Left ventricle myocardium inferior (tissue), 1 donor: ENCODE results near the gene SLC38A2. TPM values are rescaled to one million over a fixed set of nuclear protein-coding genes. Genes with fewer than 3 reads are reported as not detected.

Source experiments
- DNase-seq: peaks from one replicate; pipeline ENCODE4 v3.0.0-alpha.2; 2020
- H3K27ac ChIP-seq: fragments of 200-600 bp; replicated peaks from 2 replicates; pipeline ENCODE4 v1.8.0; 2021
- H3K27me3 ChIP-seq: fragments of 200-600 bp; 2 replicates; pipeline ENCODE4 v1.8.0; 2021; ENCODE audit warnings: low read depth
- H3K36me3 ChIP-seq: fragments of 200-600 bp; 2 replicates; pipeline ENCODE4 v1.8.0; 2021
- H3K4me1 ChIP-seq: fragments of 200-600 bp; 2 replicates; pipeline ENCODE4 v1.8.0; 2021
- H3K4me3 ChIP-seq: fragments of 200-600 bp; 2 replicates; pipeline ENCODE4 v1.8.0; 2021; ENCODE audit warnings: mild to moderate bottlenecking, moderate library complexity
- H3K9me3 ChIP-seq: fragments of 200-600 bp; replicated peaks from 2 replicates; pipeline ENCODE4 v1.8.0; 2021
- CTCF ChIP-seq: fragments of 200-600 bp; IDR thresholded peaks from 2 replicates; pipeline ENCODE4 v1.8.0; 2021; ENCODE audit warnings: antibody characterized with exemption, mild to moderate bottlenecking, borderline replicate concordance
- intact Hi-C: fragments of 100-400 bp; cut with micrococcal nuclease; formaldehyde crosslinking; loops from one replicate; pipeline ENCODE4 v1.11.0; 2022
- long read RNA-seq: library from polyadenylated mRNA; unstranded; transcript quantifications from one replicate; pipeline ENCODE4 v2.0.0, GENCODE V29; 2021
- total RNA-seq: library from RNA; stranded (reverse); fragmentation: NEBNext Ultra II Directional; extraction: Animal tissue kit (Norgen Biotek cat#: 25700); gene quantifications from one replicate; pipeline ENCODE4 v1.2.1, GENCODE V29; 2021
- donor health status: DM: no; HTN: yes; CAD: no; lungs with severe emphysema.

SLC38A2 gene
- total RNA-seq: 129 TPM
- long read RNA-seq, full-length matches to known transcripts: 85 of 103 reads
- long read RNA-seq, partial matches to known transcripts: 14 of 103 reads
- long read RNA-seq, other reads (novel, unspliced or antisense): 4 of 103 reads

- H3K27ac ChIP-seq: peak within 1 kb of the TSS; percentile 98
- H3K9me3 ChIP-seq: no peaks in the 10 kb centered on the region
- TF ChIP-seq CTCF: no peak
- peak within 1 kb of the TSS; percentile 94 for H3K4me3 ChIP-seq
- peaks cover 57% of the 10 kb centered on the region for H3K4me1 ChIP-seq
- peak; percentile 99 for DNase-seq
- peaks cover 34% of the 10 kb centered on the region for H3K36me3 ChIP-seq
- no peaks in the 10 kb centered on the region for H3K27me3 ChIP-seq
- intact Hi-C loops: no loop called here
Observed at GRCh38 chr12:46372544-46373300, at the start of gene SLC38A2. TSS of gene SLC38A2 (minus strand) at chr12:46372773. CDS start at chr12:46371293, 1,480 bp downstream.

- no peaks in the 10 kb centered on the region for H3K36me3 ChIP-seq
- no peaks in the 10 kb centered on the region for H3K9me3 ChIP-seq
- intact Hi-C loops: no loop called here
- no peaks in the 10 kb centered on the region for H3K27me3 ChIP-seq
- H3K27ac ChIP-seq: no peak overlapping the region
- no peak overlapping the region for H3K4me3 ChIP-seq
- no peak for TF ChIP-seq CTCF
- H3K4me1 ChIP-seq: peaks cover 8% of the 10 kb centered on the region
- no peak for DNase-seq
Observed at GRCh38 chr12:46419675-46420074, 47.1 kb upstream of the SLC38A2 start.

GRCh38 chr12:46415552-46415951 is 43.0 kb upstream of the SLC38A2 start:
- Histone ChIP-seq H3K9me3 (no peaks in the 10 kb centered on the region), H3K36me3 (no peaks in the 10 kb centered on the region), H3K4me1 (peaks cover 33% of the 10 kb centered on the region), H3K4me3 (no peak overlapping the region), H3K27ac (no peak overlapping the region), H3K27me3 (no peaks in the 10 kb centered on the region)
- intact Hi-C loops: no loop called here
- no peak for TF ChIP-seq CTCF
- no peak for DNase-seq

GRCh38 chr12:46414591-46415268 is 42.2 kb upstream of the SLC38A2 start:
- no peak overlapping the region for H3K4me3 ChIP-seq
- no peak overlapping the region for H3K27ac ChIP-seq
- TF ChIP-seq CTCF: no peak
- H3K27me3 ChIP-seq: no peaks in the 10 kb centered on the region
- DNase-seq: no peak
- no peaks in the 10 kb centered on the region for H3K36me3 ChIP-seq
- H3K4me1 ChIP-seq: peaks cover 42% of the 10 kb centered on the region
- intact Hi-C loops: no loop called here
- no peaks in the 10 kb centered on the region for H3K9me3 ChIP-seq

- no peaks in the 10 kb centered on the region for H3K9me3 ChIP-seq
- no peak for DNase-seq
- no peak for TF ChIP-seq CTCF
- peaks cover 55% of the 10 kb centered on the region for H3K4me1 ChIP-seq
- H3K4me3 ChIP-seq: no peak overlapping the region
- H3K27ac ChIP-seq: no peak overlapping the region
- intact Hi-C loops: no loop called here
- no peaks in the 10 kb centered on the region for H3K27me3 ChIP-seq
- H3K36me3 ChIP-seq: no peaks in the 10 kb centered on the region
Observed at GRCh38 chr12:46413368-46413767, 40.8 kb upstream of the SLC38A2 start.
